ENCODE measurements around the gene AGPS.
"Not testable (repeated sequence)": the region's sequence is repeated elsewhere in the genome, so short reads cannot be mapped to it uniquely, and the experiment has no call there.

The AGPS gene

DNA sequence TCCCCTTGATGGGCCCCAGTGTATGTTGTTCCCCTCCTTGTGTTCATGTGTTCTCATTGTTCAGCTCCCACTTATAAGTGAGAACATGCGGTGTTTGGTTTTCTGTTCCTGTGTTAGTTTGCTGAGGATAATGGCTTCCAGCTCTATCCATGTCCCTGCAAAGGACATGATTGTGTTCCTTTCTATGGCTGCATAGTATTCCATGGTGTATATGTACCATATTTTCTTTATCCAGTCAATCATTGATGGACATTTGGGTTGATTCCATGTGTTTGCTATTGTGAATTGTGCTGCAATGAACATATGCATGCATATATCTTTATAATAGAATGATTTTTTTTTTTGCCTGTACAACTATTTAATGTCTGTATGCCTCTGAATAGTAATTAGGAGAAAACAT, 31.5 kb downstream of the AGPS start:
- not testable (repeated sequence) for DNase-seq

- DNase-seq = not testable (repeated sequence)
These were observed 32.0 kb downstream of the AGPS start for GRCh38 chr2:177424620-177425019.

- no peak for DNase-seq
These were observed 34.7 kb downstream of the AGPS start for GRCh38 chr2:177427316-177427715.

- not testable (repeated sequence) for DNase-seq
These were observed 35.4 kb downstream of the AGPS start for GRCh38 chr2:177427936-177428335.

- no peak for DNase-seq
These were observed 37.2 kb downstream of the AGPS start for GRCh38 chr2:177429688-177430325.

GRCh38 chr2:177430411-177430810, 37.8 kb downstream of the AGPS start:
- DNase-seq = no peak

- not testable (repeated sequence) for DNase-seq
These were observed 38.6 kb downstream of the AGPS start for GRCh38 chr2:177431111-177431725.

GRCh38 chr2:177432703-177433102, 40.1 kb downstream of the AGPS start:
- no peak for DNase-seq

DNA sequence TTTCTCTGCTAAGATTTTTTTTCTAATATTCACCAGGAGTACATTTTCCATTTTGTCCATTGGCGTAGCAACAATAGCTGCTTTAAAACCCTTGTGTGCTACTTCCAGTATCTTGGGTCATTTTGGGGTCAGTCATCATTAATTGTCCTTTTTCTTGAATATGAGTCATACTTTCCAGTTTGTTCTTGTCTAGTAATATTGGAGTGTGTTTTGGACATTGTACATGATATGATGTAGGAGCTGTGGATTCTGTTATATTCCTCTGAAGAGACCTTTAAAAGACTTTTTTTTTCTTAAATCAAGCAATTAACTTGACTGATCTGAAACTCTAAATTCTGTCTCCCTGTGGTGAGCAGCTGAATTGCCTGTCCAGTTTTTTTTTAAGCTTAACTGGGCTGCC, 40.8 kb downstream of the AGPS start:
- DNase-seq = no peak

DNA sequence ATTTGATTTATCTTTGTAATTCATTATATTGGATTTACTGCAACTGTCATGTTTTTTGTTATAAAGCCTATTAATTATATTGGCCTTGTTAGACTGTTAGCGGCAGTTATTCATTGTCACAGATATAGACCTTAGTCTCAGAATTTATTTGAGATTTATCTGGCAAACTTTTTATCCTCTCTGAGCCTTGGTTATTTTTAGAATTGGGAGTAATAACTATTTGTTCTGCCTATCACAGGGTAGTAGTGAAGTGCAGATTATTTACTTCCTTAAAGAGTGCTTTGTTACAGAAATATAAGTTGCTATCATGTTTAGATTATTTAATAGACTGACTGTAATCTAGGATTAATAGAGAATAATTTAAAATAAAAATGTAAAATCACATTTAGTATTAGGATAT, 41.9 kb downstream of the AGPS start:
- DNase-seq = no peak

DNA sequence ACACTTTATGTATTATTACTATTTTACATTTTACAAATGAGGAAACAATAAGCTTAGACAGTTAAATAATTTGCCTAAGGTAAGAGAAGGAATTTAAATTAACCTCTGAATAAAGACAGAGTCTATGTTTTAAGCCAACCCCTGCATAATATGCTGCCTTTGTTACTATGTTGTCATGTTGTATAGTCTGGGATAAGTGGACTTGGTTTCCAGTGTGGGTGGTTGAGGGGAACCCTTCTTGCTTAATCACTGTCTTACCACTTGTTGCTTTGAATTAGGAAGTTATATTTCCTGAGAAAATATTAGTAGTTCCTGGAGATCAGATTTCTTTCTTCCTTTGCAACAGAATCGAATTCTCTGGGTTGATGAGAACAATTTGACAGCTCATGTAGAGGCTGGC, 52.6 kb downstream of the AGPS start:
- no peak for DNase-seq

DNA sequence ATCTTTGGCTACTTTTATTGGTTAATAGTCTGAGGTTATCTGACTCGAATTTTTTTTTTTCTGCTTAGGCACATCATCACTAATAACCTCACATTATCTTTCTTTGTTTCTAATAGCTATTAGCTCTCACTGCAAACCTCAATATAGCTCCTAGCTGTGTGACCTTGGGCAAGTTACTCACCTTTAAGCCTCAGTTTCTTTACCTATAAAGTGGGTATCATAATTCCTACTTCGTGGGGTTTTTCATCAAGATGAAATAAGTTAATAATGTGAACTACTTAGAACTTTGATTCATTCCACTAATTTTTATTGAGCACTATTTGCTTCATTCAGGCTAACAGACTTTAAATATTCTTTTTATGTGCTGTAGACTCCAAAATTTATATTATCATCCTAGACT, 55.5 kb downstream of the AGPS start:
- DNase-seq = no peak

GRCh38 chr2:177449159-177449558, 56.6 kb downstream of the AGPS start:
- no peak for DNase-seq

GRCh38 chr2:177455187-177455586, 62.6 kb downstream of the AGPS start:
- DNase-seq = no peak

DNA sequence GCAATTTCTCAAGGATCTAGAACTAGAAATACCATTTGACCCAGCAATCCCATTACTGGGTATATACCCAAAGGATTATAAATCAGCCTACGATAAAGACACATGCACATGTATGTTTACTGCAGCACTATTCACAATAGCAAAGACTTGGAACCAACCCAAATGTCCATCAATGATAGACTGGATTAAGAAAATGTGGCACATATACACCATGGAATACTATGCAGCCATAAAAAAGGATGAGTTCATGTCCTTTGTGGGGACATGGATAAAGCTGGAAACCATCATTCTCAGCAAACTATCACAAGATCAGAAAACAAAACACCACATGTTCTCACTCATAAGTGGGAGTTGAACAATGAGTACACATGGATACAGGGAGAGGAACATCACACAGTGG, 67.2 kb downstream of the AGPS start:
- not testable (repeated sequence) for DNase-seq

DNA sequence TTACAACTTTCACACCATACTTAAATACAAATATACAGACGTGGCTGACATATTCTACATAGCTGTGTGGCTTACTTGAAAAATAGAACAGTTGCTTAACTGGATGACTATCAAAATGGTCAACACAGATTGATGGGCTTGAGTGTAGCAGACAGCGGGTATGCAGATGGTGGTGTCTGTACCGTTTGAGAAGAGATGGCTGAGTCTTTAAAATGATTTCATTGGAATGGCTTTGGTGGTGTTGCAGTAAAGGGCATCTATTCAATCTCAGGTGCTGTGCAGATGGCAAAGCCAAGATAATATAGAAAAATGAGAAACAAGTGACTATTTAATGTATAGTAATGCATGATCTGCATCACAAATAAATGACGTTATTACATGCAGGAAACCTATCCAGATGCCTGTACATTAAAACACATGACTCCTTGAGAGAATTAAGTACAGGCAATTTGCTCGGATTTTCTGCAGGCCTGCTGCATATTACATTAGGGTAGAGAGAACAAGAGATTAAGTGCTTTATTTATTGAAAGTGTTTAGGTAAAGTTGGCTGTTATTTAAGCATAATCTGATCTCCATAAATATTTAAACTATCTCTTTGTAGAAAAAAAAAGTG, 68.5 kb downstream of the AGPS start:
- no peak for DNase-seq

- no peak for DNase-seq
These were observed 72.0 kb downstream of the AGPS start for GRCh38 chr2:177464549-177464948.

GRCh38 chr2:177465400-177466138, 73.0 kb downstream of the AGPS start:
- DNase-seq = no peak

GRCh38 chr2:177466337-177467195, 74.0 kb downstream of the AGPS start:
- no peak for DNase-seq

- no peak for DNase-seq
These were observed 75.1 kb downstream of the AGPS start for GRCh38 chr2:177467646-177468045.

GRCh38 chr2:177471990-177472389, 79.4 kb downstream of the AGPS start:
- DNase-seq = no peak

DNA sequence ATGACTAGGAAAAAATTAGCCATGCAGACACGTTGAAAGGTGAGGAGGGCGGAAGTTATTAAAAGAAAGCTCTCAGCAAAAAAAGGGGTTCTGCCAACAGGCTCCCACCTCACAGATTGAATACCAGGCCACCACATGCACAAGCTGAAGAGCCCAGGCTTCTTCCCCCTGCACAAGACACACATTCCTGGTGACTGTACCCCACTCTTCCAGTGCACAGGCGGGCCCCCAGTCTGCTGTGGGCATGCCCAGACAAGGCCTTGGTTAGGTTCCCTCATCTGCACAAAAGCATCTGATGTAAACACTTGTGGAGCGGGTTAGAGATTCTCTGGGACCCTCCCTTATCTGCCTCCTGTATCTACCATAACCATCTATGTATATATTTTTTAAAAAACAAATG, 81.7 kb downstream of the AGPS start:
- DNase-seq = no peak

GRCh38 chr2:177474998-177475397, 82.4 kb downstream of the AGPS start:
- no peak for DNase-seq

Data from activated CD4-positive, alpha-beta T cell treated with anti-CD3 and anti-CD28 coated beads, Interleukin-2, amount 50 U/mL, for 1 hour (primary cell).